ENCODE results near the gene KIF2C. TPM values are rescaled to one million over a fixed set of nuclear protein-coding genes. Genes with fewer than 3 reads are reported as not detected.

KIF2C gene
- total RNA-seq, 2 experiments from 2014 or later, result 107 to 113 TPM

DNA sequence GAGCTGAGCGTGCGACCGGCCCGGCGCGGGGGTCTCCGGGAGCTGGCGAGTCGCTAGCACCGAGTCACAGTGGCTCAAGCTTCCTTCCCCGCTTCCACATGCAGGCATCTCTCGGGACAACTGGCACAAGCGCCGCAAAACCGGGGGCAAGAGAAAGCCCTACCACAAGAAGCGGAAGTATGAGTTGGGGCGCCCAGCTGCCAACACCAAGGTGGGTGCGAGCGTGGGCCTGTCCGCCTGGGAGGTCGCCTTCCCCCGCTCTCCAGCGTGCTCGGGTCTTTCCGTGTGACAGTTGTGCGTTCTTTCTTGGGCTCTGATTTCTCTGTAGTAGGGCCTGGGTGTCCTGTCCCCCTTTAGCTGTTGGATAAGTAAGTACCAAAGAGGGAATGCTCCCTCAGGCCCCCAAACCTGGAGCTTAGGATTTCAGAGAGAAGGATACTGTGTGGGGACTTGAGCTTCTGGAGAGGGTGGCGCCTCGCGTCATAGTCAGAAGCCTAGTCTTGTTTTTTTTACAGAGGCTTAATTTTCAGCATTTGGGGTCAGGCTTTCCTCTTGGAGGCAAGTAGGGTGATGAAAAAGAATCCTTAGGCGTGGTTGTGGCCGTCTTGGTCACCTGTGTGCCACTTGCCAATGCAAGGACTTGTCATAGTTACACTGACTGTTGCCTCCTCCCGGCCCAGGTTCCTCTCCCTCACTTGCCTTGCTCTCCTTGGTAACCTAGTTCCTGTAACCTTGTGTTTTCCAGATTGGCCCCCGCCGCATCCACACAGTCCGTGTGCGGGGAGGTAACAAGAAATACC lies 36.5 kb downstream of the KIF2C start:
- peak overlapping the region; percentile 81 for H3K27ac Mint-ChIP-seq
- peak overlapping the region; percentile 83 for H3K4me3 Mint-ChIP-seq
- H3K36me3 Mint-ChIP-seq, result peaks cover 53% of the 10 kb centered on the region
- H3K9me3 Mint-ChIP-seq, result no peaks in the 10 kb centered on the region
- H3K27me3 Mint-ChIP-seq, result no peaks in the 10 kb centered on the region
- intact Hi-C loops (cut with micrococcal nuclease), result loop anchor here (1.0 to 2.0 kb wide), 4 partner anchors 8 to 45 kb away; partner anchors contain the start of genes DYNLT4, KIF2C and RNU5D-1
- ChIA-PET CTCF (interaction anchor here (0.9 to 2.5 kb wide), 6 partner anchors 10 to 49 kb away, joined by 3 to 32 read pairs (median 8); partner anchors contain the start of genes BEST4, PLK3 and RNU5D-1), POLR2A (interaction anchor here (0.5 to 5.4 kb wide), 23 partner anchors 10 to 1986 kb away, joined by 3 to 70 read pairs (median 11); partner anchors contain the start of genes BEST4, BTBD19, DYNLT4 and EIF2B3)
- H3K4me1 Mint-ChIP-seq (ENCODE audit: low read depth), result peaks cover 41% of the 10 kb centered on the region
- peak; percentile 49 for DNase-seq

DNA sequence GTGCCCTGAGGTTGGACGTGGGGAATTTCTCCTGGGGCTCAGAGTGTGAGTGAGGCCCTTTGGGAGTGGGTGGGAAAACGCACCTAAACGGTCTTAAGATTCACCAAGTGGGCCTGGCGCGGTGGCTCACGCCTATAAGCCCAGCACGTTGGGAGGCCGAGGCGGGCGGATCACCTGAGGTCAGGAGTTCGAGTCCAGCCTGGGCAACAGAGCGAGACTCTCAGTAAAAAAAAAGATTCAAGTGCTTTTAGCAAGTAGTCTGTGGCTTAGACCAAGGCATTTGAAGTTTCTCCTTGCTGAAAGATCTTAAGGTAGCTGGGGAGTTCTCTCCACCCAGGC lies 37.1 kb downstream of the KIF2C start:
- CTCF ChIA-PET, result interaction anchor here (1.9 to 2.5 kb wide), 2 partner anchors 9 to 24 kb away, joined by 13 to 32 read pairs; partner anchors contain the start of genes BEST4 and PLK3
- intact Hi-C loops (cut with micrococcal nuclease), result no loop called here
- no peak for DNase-seq

DNA sequence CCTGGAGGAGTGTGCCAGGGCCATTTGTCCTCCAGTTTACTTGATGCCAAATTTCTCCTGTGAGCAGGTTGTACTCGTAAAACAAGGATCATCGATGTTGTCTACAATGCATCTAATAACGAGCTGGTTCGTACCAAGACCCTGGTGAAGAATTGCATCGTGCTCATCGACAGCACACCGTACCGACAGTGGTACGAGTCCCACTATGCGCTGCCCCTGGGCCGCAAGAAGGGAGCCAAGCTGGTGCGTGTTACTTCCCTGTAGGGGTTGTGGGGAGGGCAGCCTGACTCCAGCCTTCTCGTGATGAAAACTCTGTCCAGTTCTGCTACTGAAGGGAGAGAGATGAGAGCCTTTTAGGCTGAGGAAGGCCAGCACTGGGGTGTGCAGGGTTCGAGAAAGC lies 37.9 kb downstream of the KIF2C start:
- DNase-seq, result no peak
- intact Hi-C loops (cut with micrococcal nuclease), result no loop called here
- peak overlapping the region; percentile 83 for H3K4me3 Mint-ChIP-seq
- CTCF ChIA-PET, result no interaction called here
- no peaks in the 10 kb centered on the region for H3K9me3 Mint-ChIP-seq
- peaks cover 42% of the 10 kb centered on the region for H3K4me1 Mint-ChIP-seq (ENCODE audit: low read depth)
- POLR2A ChIA-PET, result interaction anchor here (1.0 to 5.4 kb wide), 8 partner anchors 10 to 56 kb away, joined by 3 to 70 read pairs (median 6); partner anchors contain the start of genes BEST4, BTBD19 and PLK3
- H3K36me3 Mint-ChIP-seq, result peaks cover 64% of the 10 kb centered on the region
- H3K27me3 Mint-ChIP-seq, result no peaks in the 10 kb centered on the region
- H3K27ac Mint-ChIP-seq, result peak overlapping the region; percentile 81

More for the DNA sequence above, 37.1 kb downstream of the KIF2C start:
- Mint-ChIP-seq H3K9me3 (no peaks in the 10 kb centered on the region), H3K27ac (peak overlapping the region; percentile 81), H3K27me3 (no peaks in the 10 kb centered on the region), H3K36me3 (peaks cover 59% of the 10 kb centered on the region), H3K4me1 (ENCODE audit: low read depth) (peaks cover 42% of the 10 kb centered on the region), H3K4me3 (peak overlapping the region; percentile 83)
- POLR2A ChIA-PET, result interaction anchor here (1.7 to 5.4 kb wide), 13 partner anchors 11 to 235 kb away, joined by 7 to 70 read pairs (median 17); partner anchors contain the start of genes BEST4, BTBD19, DYNLT4 and EIF2B3

DNA sequence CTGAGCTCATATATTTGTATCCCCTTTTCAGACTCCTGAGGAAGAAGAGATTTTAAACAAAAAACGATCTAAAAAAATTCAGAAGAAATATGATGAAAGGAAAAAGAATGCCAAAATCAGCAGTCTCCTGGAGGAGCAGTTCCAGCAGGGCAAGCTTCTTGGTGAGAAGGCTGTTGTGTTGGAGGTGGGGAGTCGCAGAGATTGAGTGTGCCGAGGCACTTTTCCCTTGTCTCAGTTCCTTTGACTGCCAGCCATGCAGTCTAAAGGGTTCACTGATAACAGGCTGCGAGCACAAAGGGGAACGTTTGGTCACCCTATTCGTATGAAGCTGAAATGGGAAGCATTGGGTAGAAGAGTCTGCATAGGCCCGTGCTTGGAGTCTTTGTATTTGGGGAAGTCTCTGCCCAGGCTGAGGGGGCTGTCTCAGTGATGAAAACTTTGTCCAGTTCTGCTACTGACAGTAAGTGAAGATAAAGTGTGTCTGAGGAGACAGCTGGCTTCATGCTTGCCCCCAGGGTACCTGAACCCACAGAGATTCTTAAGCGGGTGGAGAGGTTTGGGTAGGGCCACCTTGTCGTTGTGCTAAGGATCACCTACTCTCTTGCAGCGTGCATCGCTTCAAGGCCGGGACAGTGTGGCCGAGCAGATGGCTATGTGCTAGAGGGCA lies 38.5 kb downstream of the KIF2C start:
- Mint-ChIP-seq H3K27ac (peak overlapping the region; percentile 81), H3K36me3 (peaks cover 65% of the 10 kb centered on the region), H3K27me3 (no peaks in the 10 kb centered on the region), H3K4me1 (ENCODE audit: low read depth) (peaks cover 40% of the 10 kb centered on the region), H3K9me3 (no peaks in the 10 kb centered on the region), H3K4me3 (peak overlapping the region; percentile 83)
- ChIA-PET POLR2A (interaction anchor here (0.6 to 5.4 kb wide), 9 partner anchors 9 to 56 kb away, joined by 3 to 70 read pairs (median 5); partner anchors contain the start of genes BEST4, BTBD19 and PLK3), CTCF (no interaction called here)
- intact Hi-C loops (cut with micrococcal nuclease), result no loop called here
- no peak for DNase-seq

DNA sequence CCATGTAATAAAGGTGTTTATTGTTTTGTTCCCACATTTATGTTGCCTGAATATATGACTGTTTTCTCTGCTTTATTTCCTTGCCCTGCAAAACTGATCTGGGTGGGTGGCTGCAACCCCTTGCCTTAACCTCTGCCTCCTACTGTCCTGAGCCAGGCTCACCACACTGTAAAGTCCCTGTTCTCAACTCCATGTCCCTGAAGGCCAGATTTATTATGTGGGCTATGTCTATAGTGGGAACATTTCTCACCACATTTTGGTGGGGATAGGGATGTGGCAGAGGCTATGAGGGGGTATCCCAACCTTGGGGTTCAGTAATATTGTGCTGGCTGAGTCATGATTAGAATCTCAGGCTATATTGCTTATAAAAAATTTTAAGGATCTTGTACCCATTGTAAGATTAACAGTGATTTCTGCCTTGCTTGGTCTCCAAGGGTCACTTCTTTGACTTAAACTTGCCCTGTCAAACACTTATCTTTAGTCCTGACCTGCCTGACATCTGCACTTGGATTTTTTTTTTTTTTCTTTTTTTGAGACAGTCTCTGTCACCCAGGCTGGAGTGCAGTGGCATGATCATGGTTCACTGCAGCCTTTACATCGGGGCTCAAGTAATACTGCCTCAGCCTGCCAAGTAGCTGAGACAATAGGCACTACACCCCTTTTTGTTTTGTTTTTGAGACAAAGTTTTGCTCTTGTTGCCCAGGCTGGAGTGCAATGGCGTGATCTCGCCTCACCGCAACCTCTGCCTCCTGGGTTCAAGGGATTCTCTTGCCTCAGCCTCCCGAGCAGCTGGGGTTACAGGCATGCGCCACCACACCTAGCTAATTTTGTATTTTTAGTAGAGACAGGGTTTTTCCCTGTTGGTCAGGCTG lies 39.3 kb downstream of the KIF2C start:
- Mint-ChIP-seq H3K4me3 (peak overlapping the region; percentile 83), H3K9me3 (no peaks in the 10 kb centered on the region), H3K4me1 (ENCODE audit: low read depth) (peaks cover 46% of the 10 kb centered on the region), H3K27me3 (no peaks in the 10 kb centered on the region), H3K27ac (peak overlapping the region; percentile 81), H3K36me3 (peaks cover 65% of the 10 kb centered on the region)
- DNase-seq, result no peak
- POLR2A ChIA-PET, result interaction anchor here (0.6 to 5.4 kb wide), 6 partner anchors 28 to 57 kb away, joined by 3 to 49 read pairs (median 4); partner anchors contain the start of genes DYNLT4 and RNU5D-1
- CTCF ChIA-PET, result interaction anchor here (2.0 kb wide), 1 partner anchor 47 kb away, joined by 6 read pairs; no protein-coding TSS in a partner anchor
- intact Hi-C loops (cut with micrococcal nuclease), result no loop called here

DNA sequence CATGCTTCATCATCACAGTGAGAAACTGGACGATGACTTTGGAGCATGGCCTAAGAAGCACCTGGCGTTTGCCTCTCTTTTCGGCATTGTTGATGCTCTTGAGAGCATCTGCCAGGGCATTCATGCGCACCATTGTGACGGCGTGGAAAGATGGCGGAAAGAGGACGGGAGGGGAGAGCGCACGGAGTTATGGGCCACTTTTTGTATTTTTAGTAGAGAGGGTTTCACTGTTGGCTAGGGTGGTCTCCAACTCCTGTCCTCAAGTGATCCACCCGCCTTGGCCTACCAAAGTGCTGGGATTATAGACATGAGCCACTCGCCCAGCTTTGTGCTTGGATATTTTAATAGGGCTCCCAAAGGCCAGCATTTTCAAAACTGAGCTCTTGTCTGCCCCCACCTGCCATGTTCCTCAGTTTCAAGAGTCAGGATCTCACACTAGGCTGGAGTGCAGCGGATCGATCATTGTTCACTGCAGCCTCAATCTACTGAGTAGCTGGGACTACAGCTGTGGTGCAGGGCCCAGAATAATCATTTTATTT lies 41.0 kb downstream of the KIF2C start:
- POLR2A ChIA-PET, result interaction anchor here (0.9 to 1.4 kb wide), 4 partner anchors 9 to 59 kb away, joined by 3 to 7 read pairs (median 5); partner anchors contain the start of gene BTBD19
- H3K27me3 Mint-ChIP-seq, result no peaks in the 10 kb centered on the region
- H3K9me3 Mint-ChIP-seq, result no peaks in the 10 kb centered on the region
- CTCF ChIA-PET, result interaction anchor here (1.8 to 2.0 kb wide), 2 partner anchors 19 to 48 kb away, joined by 4 to 6 read pairs; partner anchors contain the start of gene PLK3
- no peak overlapping the region for H3K27ac Mint-ChIP-seq
- no peak overlapping the region for H3K4me3 Mint-ChIP-seq
- peaks cover 51% of the 10 kb centered on the region for H3K4me1 Mint-ChIP-seq (ENCODE audit: low read depth)
- peaks cover 65% of the 10 kb centered on the region for H3K36me3 Mint-ChIP-seq
- intact Hi-C loops (cut with micrococcal nuclease), result no loop called here
- DNase-seq, result no peak

DNA sequence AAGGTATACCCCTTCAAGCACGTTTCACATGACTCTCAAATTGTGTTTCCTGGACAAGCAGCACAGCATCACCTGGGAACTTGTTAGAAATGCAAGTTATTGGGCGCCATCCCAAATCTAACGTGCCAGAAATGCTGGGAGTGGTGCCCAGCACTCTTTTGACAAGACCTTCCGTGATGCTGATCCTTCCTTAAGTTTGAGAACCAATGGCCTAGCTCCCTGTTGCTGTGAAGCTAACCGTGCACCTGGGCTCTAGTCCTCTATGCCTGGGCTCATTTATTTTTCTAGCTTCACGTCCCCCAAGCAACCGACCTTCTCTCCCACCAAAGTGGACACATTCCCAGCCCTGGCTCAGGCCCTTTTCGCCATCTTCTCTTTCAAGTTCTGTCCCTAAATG lies 44.1 kb downstream of the KIF2C start:
- peaks cover 35% of the 10 kb centered on the region for H3K36me3 Mint-ChIP-seq
- DNase-seq, result no peak
- H3K9me3 Mint-ChIP-seq, result no peaks in the 10 kb centered on the region
- intact Hi-C loops (cut with micrococcal nuclease), result loop anchor here (1.0 to 2.0 kb wide), 2 partner anchors 8 to 53 kb away; partner anchors contain the start of genes RNU5D-1 and RPS8
- H3K4me3 Mint-ChIP-seq, result peak overlapping the region; percentile 52
- CTCF ChIA-PET, result interaction anchor here (0.6 to 5.3 kb wide), 6 partner anchors 8 to 69 kb away, joined by 3 to 32 read pairs (median 4); partner anchors contain the start of genes RNU5D-1 and RPS8
- H3K27me3 Mint-ChIP-seq, result no peaks in the 10 kb centered on the region
- POLR2A ChIA-PET, result interaction anchor here (0.7 to 8.4 kb wide), 12 partner anchors 8 to 227 kb away, joined by 3 to 70 read pairs (median 4); partner anchors contain the start of genes BTBD19, HECTD3, PLK3 and RNU5D-1
- H3K4me1 Mint-ChIP-seq (ENCODE audit: low read depth), result peaks cover 44% of the 10 kb centered on the region
- peak overlapping the region; percentile 18 for H3K27ac Mint-ChIP-seq

DNA sequence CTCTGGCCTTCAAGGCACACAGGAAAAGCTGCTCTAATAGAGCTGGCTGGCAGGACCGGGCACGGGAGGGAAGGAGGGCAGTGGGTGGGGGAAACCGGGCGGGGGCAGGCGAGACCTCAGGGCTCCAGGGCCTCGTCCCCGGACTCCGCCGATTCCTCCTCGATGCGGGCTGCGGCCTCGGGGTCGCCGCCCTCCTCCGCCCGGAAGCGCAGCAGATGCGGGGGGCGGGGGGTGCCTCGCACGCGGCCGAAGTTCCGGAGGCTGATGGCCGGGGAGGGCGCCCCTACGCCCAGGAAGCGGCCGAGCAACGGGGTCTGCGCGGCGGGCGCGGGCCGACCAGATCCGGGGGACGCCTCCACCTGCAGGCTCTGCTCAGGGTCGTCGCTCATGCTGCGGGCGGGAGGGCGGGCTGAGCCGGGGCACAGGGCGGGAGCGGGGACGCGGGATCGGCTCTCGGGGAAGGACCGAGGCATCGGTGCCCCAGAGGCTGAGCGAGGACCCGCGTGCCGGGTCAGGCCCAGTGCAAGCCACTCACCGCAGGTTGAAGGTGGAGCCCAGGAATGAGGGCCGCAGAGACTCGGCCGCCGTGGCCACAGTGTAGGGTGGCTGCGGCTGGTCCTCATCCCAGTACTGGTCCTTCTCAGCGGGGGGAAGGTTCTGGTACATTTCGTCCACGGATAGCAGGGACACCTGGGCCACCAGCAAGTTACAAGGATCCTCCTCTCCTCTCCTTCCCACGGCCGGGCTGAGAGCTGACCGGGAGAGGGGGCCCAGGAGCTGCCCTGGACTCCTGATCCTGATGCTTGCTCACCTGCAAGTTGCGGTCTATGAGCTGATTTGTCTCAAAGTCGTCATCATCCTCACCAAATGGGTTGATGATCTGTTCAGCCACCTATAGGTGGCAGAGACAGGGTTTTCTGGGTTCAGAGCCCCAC lies 44.7 kb downstream of the KIF2C start:
- Mint-ChIP-seq H3K27ac (peak overlapping the region; percentile 49), H3K4me1 (ENCODE audit: low read depth) (peaks cover 40% of the 10 kb centered on the region), H3K9me3 (no peaks in the 10 kb centered on the region), H3K4me3 (peak overlapping the region; percentile 64), H3K36me3 (peaks cover 28% of the 10 kb centered on the region), H3K27me3 (no peaks in the 10 kb centered on the region)
- peak; percentile 46 for DNase-seq
- CTCF ChIA-PET, result interaction anchor here (0.6 to 5.3 kb wide), 8 partner anchors 9 to 63 kb away, joined by 3 to 32 read pairs (median 7); partner anchors contain the start of genes BTBD19, PLK3 and RPS8
- POLR2A ChIA-PET, result interaction anchor here (0.7 to 8.4 kb wide), 13 partner anchors 8 to 226 kb away, joined by 3 to 70 read pairs (median 4); partner anchors contain the start of genes BTBD19, HECTD3, PLK3 and RNU5D-1
- intact Hi-C loops (cut with micrococcal nuclease), result loop anchor here (1.0 to 5.0 kb wide), 4 partner anchors 9 to 708 kb away; partner anchors contain the start of genes RNU5D-1, RPS8 and TESK2

DNA sequence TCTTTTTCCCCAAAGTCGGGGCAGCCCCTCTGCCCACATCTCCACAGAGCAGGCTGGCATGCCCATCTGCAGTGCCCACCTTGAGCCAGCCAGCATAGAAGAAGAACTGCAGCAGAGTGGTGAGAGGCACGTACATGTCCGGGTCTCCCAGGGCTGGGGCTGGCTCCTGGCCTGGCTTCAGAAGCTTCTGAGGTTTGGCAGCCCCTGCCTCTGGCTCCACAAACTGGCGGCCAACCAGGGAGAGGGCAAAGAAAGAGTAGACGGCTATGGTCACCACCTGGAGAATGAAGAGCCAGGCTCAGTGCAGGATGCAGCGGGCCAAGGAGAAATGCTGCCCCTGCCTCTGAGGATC lies 45.4 kb downstream of the KIF2C start:
- Mint-ChIP-seq H3K27me3 (no peaks in the 10 kb centered on the region), H3K36me3 (peaks cover 23% of the 10 kb centered on the region), H3K4me1 (ENCODE audit: low read depth) (peaks cover 38% of the 10 kb centered on the region), H3K9me3 (no peaks in the 10 kb centered on the region), H3K4me3 (peak overlapping the region; percentile 64), H3K27ac (peak overlapping the region; percentile 49)
- DNase-seq, result no peak
- CTCF ChIA-PET, result interaction anchor here (0.6 to 5.3 kb wide), 8 partner anchors 8 to 227 kb away, joined by 3 to 32 read pairs (median 8); partner anchors contain the start of genes BTBD19, HECTD3, PLK3 and RPS8
- POLR2A ChIA-PET, result interaction anchor here (0.7 to 8.4 kb wide), 9 partner anchors 9 to 226 kb away, joined by 3 to 70 read pairs (median 12); partner anchors contain the start of genes BTBD19, HECTD3, PLK3 and RNU5D-1
- intact Hi-C loops (cut with micrococcal nuclease), result loop anchor here (2.0 to 5.0 kb wide), 3 partner anchors 37 to 707 kb away; partner anchors contain the start of genes RNU5D-1 and TESK2

Measured in activated CD4-positive, alpha-beta memory T cell treated with anti-CD3 and anti-CD28 coated beads for 36 hours (primary cell).